ENCODE data around the gene BSPRY. TPM values are rescaled to one million over a fixed set of nuclear protein-coding genes. Genes with fewer than 3 reads are reported as not detected.

The BSPRY gene
- total RNA-seq, 1 donor from 2014 or later: 0.27 TPM

GRCh38 chr9:113331780-113332179 lies 17.6 kb upstream of the BSPRY start:
- no peaks in the 10 kb centered on the region for H3K36me3 Mint-ChIP-seq (ENCODE audit: low read depth, unreplicated experiment)
- no peak overlapping the region for H3K4me3 Mint-ChIP-seq (ENCODE audit: unreplicated experiment)
- no peak for FAIRE-seq
- Histone ChIP-seq H3K4me3 (ENCODE audit: insufficient read depth, low read depth, low read length) (no peak overlapping the region), H3K4me2 (ENCODE audit: low read length) (no peak overlapping the region), H3K4me1 (ENCODE audit: insufficient read depth, low read length) (no peaks in the 10 kb centered on the region), H3K9me3 (ENCODE audit: insufficient read depth, low read depth, low read length) (no peaks in the 10 kb centered on the region), H3K79me2 (ENCODE audit: insufficient read depth, low read length) (no peaks in the 10 kb centered on the region), H3K9ac (ENCODE audit: low read length) (no peak overlapping the region), H3K36me3 (ENCODE audit: insufficient read depth, low read length) (no peaks in the 10 kb centered on the region), H3K27ac (ENCODE audit: low read depth, low read length) (no peak overlapping the region), H4K20me1 (ENCODE audit: insufficient read depth, low read length) (no peaks in the 10 kb centered on the region), H3K27me3 (ENCODE audit: insufficient read depth, low read length) (no peaks in the 10 kb centered on the region), H2AFZ (ENCODE audit: low read depth, low read length) (no peak overlapping the region)
- no peak for DNase-seq (ENCODE audit: low read depth)
- no peaks in the 10 kb centered on the region for H3K27me3 Mint-ChIP-seq (ENCODE audit: low read depth, unreplicated experiment)
- H3K4me1 Mint-ChIP-seq (ENCODE audit: low read depth, unreplicated experiment): no peaks in the 10 kb centered on the region
- H3K9me3 Mint-ChIP-seq (ENCODE audit: unreplicated experiment): no peaks in the 10 kb centered on the region
- no peak overlapping the region for H3K27ac Mint-ChIP-seq (ENCODE audit: unreplicated experiment)
- TF ChIP-seq EZH2 (IDR thresholded peaks at IDR 0.05; ENCODE audit: insufficient read depth, low read length) (no peak), CTCF (IDR thresholded peaks at IDR 0.05; ENCODE audit: insufficient read depth, low read depth, low read length) (no peak)

- Mint-ChIP-seq H3K27ac (ENCODE audit: unreplicated experiment) (no peak overlapping the region), H3K4me3 (ENCODE audit: unreplicated experiment) (no peak overlapping the region), H3K4me1 (ENCODE audit: low read depth, unreplicated experiment) (no peaks in the 10 kb centered on the region), H3K27me3 (ENCODE audit: low read depth, unreplicated experiment) (peaks cover 5% of the 10 kb centered on the region), H3K9me3 (ENCODE audit: unreplicated experiment) (no peaks in the 10 kb centered on the region), H3K36me3 (ENCODE audit: low read depth, unreplicated experiment) (no peaks in the 10 kb centered on the region)
- TF ChIP-seq CTCF (IDR thresholded peaks at IDR 0.05; ENCODE audit: insufficient read depth, low read depth, low read length): no peak
- TF ChIP-seq EZH2 (IDR thresholded peaks at IDR 0.05; ENCODE audit: insufficient read depth, low read length): no peak
- FAIRE-seq: no peak
- Histone ChIP-seq H3K9ac (ENCODE audit: low read length) (no peak overlapping the region), H2AFZ (ENCODE audit: low read depth, low read length) (no peak overlapping the region), H3K9me3 (ENCODE audit: insufficient read depth, low read depth, low read length) (no peaks in the 10 kb centered on the region), H3K4me1 (ENCODE audit: insufficient read depth, low read length) (no peaks in the 10 kb centered on the region), H3K4me3 (ENCODE audit: insufficient read depth, low read depth, low read length) (no peak overlapping the region), H4K20me1 (ENCODE audit: insufficient read depth, low read length) (no peaks in the 10 kb centered on the region), H3K27ac (ENCODE audit: low read depth, low read length) (no peak overlapping the region), H3K36me3 (ENCODE audit: insufficient read depth, low read length) (no peaks in the 10 kb centered on the region), H3K4me2 (ENCODE audit: low read length) (no peak overlapping the region), H3K79me2 (ENCODE audit: insufficient read depth, low read length) (no peaks in the 10 kb centered on the region), H3K27me3 (ENCODE audit: insufficient read depth, low read length) (no peaks in the 10 kb centered on the region)
- DNase-seq (ENCODE audit: low read depth): no peak
These were observed 11.6 kb upstream of the BSPRY start for GRCh38 chr9:113337714-113338113.

GRCh38 chr9:113340011-113340699 lies 9.2 kb upstream of the BSPRY start, which contains the start of gene WDR31:
Gene WDR31 (minus strand): TSS chr9:113340275. CDS start chr9:113332022, 8,253 bp downstream.
- Mint-ChIP-seq H3K4me1 (ENCODE audit: low read depth, unreplicated experiment) (peaks cover 4% of the 10 kb centered on the region), H3K27me3 (ENCODE audit: low read depth, unreplicated experiment) (peaks cover 5% of the 10 kb centered on the region), H3K36me3 (ENCODE audit: low read depth, unreplicated experiment) (no peaks in the 10 kb centered on the region), H3K9me3 (ENCODE audit: unreplicated experiment) (no peaks in the 10 kb centered on the region), H3K4me3 (ENCODE audit: unreplicated experiment) (peak within 1 kb of the TSS; percentile 89), H3K27ac (ENCODE audit: unreplicated experiment) (peak within 1 kb of the TSS; percentile 59)
- Histone ChIP-seq H3K36me3 (ENCODE audit: insufficient read depth, low read length) (no peaks in the 10 kb centered on the region), H3K79me2 (ENCODE audit: insufficient read depth, low read length) (no peaks in the 10 kb centered on the region), H3K9ac (ENCODE audit: low read length) (peak within 1 kb of the TSS; percentile 83), H3K4me3 (ENCODE audit: insufficient read depth, low read depth, low read length) (peak within 1 kb of the TSS; percentile 82), H2AFZ (ENCODE audit: low read depth, low read length) (peak within 1 kb of the TSS; percentile 96), H3K27me3 (ENCODE audit: insufficient read depth, low read length) (no peaks in the 10 kb centered on the region), H3K27ac (ENCODE audit: low read depth, low read length) (peak within 1 kb of the TSS; percentile 66), H3K4me1 (ENCODE audit: insufficient read depth, low read length) (no peaks in the 10 kb centered on the region), H3K4me2 (ENCODE audit: low read length) (peak within 1 kb of the TSS; percentile 98), H3K9me3 (ENCODE audit: insufficient read depth, low read depth, low read length) (no peaks in the 10 kb centered on the region), H4K20me1 (ENCODE audit: insufficient read depth, low read length) (no peaks in the 10 kb centered on the region)
- no peak for FAIRE-seq
- no peak for TF ChIP-seq EZH2 (IDR thresholded peaks at IDR 0.05; ENCODE audit: insufficient read depth, low read length)
- no peak for TF ChIP-seq CTCF (IDR thresholded peaks at IDR 0.05; ENCODE audit: insufficient read depth, low read depth, low read length)
- DNase-seq (ENCODE audit: low read depth): peak; percentile 79

Measured in astrocyte (in vitro differentiated cells and primary cell).